Epidermal melanocyte (primary cell): ENCODE data around the gene ATRNL1.

ENCODE experiments used
- DNase-seq: peaks from one replicate; pipeline ENCODE4 v3.0.0; 2011; ENCODE audit warnings: low spot score; ENCODE audit not compliant: insufficient read length

Gene ATRNL1

GRCh38 chr10:115879372-115880089 lies 786.4 kb downstream of the ATRNL1 start:
- no peak for DNase-seq

- DNase-seq, result no peak
Observed at GRCh38 chr10:115882021-115882420, 788.9 kb downstream of the ATRNL1 start.

GRCh38 chr10:115883372-115883771 lies 790.2 kb downstream of the ATRNL1 start:
- no peak for DNase-seq

GRCh38 chr10:115884331-115884730 lies 791.2 kb downstream of the ATRNL1 start:
- no peak for DNase-seq

- DNase-seq, result no peak
Observed at GRCh38 chr10:115895166-115895565, 802.0 kb downstream of the ATRNL1 start.

- DNase-seq, result no peak
Observed at GRCh38 chr10:115898242-115898641, 805.1 kb downstream of the ATRNL1 start.

- no peak for DNase-seq
Observed at GRCh38 chr10:115902596-115902995, 809.4 kb downstream of the ATRNL1 start.

GRCh38 chr10:115903207-115903606 lies 810.0 kb downstream of the ATRNL1 start:
- DNase-seq, result no peak

GRCh38 chr10:115903845-115904244 lies 810.7 kb downstream of the ATRNL1 start:
- no peak for DNase-seq

GRCh38 chr10:115909037-115909436 lies 815.9 kb downstream of the ATRNL1 start:
- no peak for DNase-seq

- no peak for DNase-seq
Observed at GRCh38 chr10:115909962-115910731, 817.0 kb downstream of the ATRNL1 start.

- DNase-seq, result no peak
Observed at GRCh38 chr10:115914475-115914874, 821.3 kb downstream of the ATRNL1 start.

- no peak for DNase-seq
Observed at GRCh38 chr10:115915429-115915828, 822.3 kb downstream of the ATRNL1 start.

- DNase-seq, result no peak
Observed at GRCh38 chr10:115918812-115919211, 825.6 kb downstream of the ATRNL1 start.

GRCh38 chr10:115921795-115922194 lies 828.6 kb downstream of the ATRNL1 start:
- DNase-seq, result no peak

- no peak for DNase-seq
Observed at GRCh38 chr10:115931309-115931708, 838.1 kb downstream of the ATRNL1 start.

GRCh38 chr10:115932099-115932498 lies 838.9 kb downstream of the ATRNL1 start:
- no peak for DNase-seq

GRCh38 chr10:115933098-115933497 lies 839.9 kb downstream of the ATRNL1 start:
- DNase-seq, result no peak

GRCh38 chr10:115935731-115936130 lies 842.6 kb downstream of the ATRNL1 start:
- DNase-seq, result no peak

GRCh38 chr10:115936926-115937767 lies 844.0 kb downstream of the ATRNL1 start:
- no peak for DNase-seq

GRCh38 chr10:115937768-115938056 lies 844.5 kb downstream of the ATRNL1 start:
- no peak for DNase-seq
